ENCODE results near the gene UCP3.

Gene UCP3

DNA sequence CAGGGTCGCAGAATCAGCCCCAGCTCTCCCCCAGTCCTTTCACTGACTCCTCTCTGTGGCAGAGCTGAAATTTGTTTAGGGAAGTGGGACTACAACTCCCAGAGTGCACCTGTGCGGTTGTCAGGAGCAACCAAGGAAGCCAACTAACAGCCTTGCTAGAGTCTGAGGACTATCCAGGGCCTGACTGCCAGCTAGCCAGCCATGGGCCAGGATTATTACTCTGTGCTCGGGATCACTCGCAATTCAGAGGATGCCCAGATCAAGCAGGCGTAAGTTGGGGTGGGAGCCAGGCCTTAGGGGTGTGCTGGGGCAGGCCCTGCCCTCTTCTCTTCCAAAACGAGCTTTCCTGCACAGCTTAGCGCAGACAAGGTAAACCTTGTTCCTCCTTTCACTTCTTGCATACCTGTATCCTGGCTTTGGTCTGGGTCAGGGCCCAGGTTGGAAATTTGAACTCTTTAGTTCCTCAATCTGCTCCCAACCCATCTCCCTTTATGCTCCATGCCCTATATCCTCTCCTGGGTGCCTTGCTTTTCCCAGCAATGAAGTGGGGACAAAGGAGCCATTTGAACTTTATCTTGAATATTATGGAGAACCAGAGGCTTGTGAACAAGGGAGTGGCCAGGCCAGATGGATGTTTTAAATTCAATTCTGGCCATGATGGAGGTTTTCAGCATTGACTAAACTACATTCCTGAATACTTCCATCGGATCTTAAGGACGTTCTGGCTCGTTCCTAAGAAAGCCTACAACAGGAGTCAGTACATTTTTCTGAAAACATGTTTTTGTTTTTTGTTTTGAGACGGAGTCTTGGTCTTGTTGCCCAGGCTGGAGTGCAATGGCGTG is 57.8 kb downstream of the UCP3 start, which contains the start of gene DNAJB13:
Gene DNAJB13 (plus strand): TSS at position 158 of the 842 bp plus-strand sequence. CDS start 44 bp downstream, at position 202.
- DNase-seq, result no peak
